KMS-11 (cell line): ENCODE measurements around the gene GCLC.

Source experiments
- H2AFZ ChIP-seq: fragments of 200-600 bp; sonication (generic); 2 replicates; pipeline ENCODE4 v1.6.1; 2016; ENCODE audit warnings: antibody characterized with exemption, mixed run types, low read depth
- H3K27ac ChIP-seq: fragments of 200-600 bp; sonication (generic); 2 replicates; pipeline ENCODE4 v1.6.1; 2016; ENCODE audit warnings: mild to moderate bottlenecking, mixed run types
- H3K27me3 ChIP-seq: fragments of 200-600 bp; sonication (generic); 2 replicates; pipeline ENCODE4 v1.6.1; 2017; ENCODE audit warnings: mild to moderate bottlenecking, low read depth, mixed run types, moderate library complexity; ENCODE audit not compliant: insufficient read depth
- H3K36me3 ChIP-seq: fragments of 200-600 bp; sonication (generic); 2 replicates; pipeline ENCODE4 v1.6.1; 2017; ENCODE audit warnings: mild to moderate bottlenecking, mixed run types; ENCODE audit not compliant: insufficient read depth
- H3K4me1 ChIP-seq: fragments of 200-600 bp; sonication (generic); 2 replicates; pipeline ENCODE4 v1.6.1; 2016; ENCODE audit warnings: mild to moderate bottlenecking, low read depth, mixed run types; ENCODE audit not compliant: poor library complexity, severe bottlenecking
- H3K4me2 ChIP-seq: fragments of 200-600 bp; sonication (generic); 2 replicates; pipeline ENCODE4 v1.7.0; 2016; ENCODE audit warnings: mild to moderate bottlenecking, mixed run types
- H3K4me3 ChIP-seq: fragments of 200-600 bp; sonication (generic); IDR thresholded peaks from 2 replicates; pipeline ENCODE4 v1.6.1; 2017; ENCODE audit warnings: low read depth, low read length, mixed read lengths; ENCODE audit not compliant: insufficient read depth
- H3K79me2 ChIP-seq: fragments of 200-600 bp; sonication (generic); 2 replicates; pipeline ENCODE4 v1.6.1; 2016; ENCODE audit warnings: low read depth, mixed run types; ENCODE audit not compliant: insufficient read depth
- H3K9ac ChIP-seq: fragments of 200-600 bp; sonication (generic); 2 replicates; pipeline ENCODE4 v1.6.1; 2016; ENCODE audit warnings: mild to moderate bottlenecking, mixed run types
- H4K20me1 ChIP-seq: fragments of 200-600 bp; sonication (generic); 2 replicates; pipeline ENCODE4 v1.6.1; 2016; ENCODE audit warnings: mild to moderate bottlenecking, mixed run types; ENCODE audit not compliant: insufficient read depth
- TF ChIP-seq, protein P1 (sequence below): fragments of 200-600 bp; sonication (generic); conservative IDR thresholded peaks from 2 replicates; pipeline ENCODE4 v1.6.1; 2017; ENCODE audit warnings: low read depth, mild to moderate bottlenecking, antibody characterized with exemption, low read length, moderate library complexity, mixed read lengths

The GCLC gene

DNA sequence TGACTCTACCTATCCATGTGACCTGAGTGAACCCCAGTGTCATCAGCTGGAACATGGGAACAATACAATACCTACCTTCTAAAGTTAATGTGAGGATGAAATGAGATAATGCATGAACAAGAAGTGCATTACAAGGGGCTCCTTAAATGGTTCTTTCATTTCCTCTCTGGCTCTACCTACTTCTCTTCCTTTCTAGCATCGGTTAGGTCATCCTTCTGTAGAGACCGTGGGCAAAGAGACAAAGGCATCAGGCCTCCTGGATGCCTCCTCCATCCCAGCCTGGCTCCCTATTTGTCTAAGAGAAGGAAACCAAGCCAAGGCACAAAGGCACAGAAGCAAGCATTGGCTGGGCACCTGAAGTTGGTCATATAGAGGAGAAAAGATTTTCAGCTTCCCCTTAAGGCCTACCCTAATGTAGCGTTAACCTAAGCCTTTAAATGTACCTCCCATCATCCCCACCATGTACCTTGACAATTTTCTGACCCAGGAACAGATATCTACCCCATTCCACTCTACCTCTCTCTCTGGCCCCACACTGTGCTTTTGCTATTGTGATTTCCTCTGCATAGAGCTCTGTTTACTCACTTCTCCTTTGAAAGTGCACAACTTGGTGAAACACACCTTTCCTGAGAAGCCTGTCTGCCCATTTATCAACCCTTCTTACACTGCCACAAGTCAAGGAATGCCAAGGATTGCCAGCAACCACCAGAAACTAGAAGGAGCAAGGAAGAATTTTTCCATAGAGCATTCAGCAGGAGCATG is 86.6 kb downstream of the GCLC start:
- no peak overlapping the region for H3K9ac ChIP-seq
- H3K36me3 ChIP-seq, result no peaks in the 10 kb centered on the region
- H4K20me1 ChIP-seq, result no peaks in the 10 kb centered on the region
- no peaks in the 10 kb centered on the region for H3K4me1 ChIP-seq
- no peaks in the 10 kb centered on the region for H3K79me2 ChIP-seq
- TF ChIP-seq, protein P1, sequence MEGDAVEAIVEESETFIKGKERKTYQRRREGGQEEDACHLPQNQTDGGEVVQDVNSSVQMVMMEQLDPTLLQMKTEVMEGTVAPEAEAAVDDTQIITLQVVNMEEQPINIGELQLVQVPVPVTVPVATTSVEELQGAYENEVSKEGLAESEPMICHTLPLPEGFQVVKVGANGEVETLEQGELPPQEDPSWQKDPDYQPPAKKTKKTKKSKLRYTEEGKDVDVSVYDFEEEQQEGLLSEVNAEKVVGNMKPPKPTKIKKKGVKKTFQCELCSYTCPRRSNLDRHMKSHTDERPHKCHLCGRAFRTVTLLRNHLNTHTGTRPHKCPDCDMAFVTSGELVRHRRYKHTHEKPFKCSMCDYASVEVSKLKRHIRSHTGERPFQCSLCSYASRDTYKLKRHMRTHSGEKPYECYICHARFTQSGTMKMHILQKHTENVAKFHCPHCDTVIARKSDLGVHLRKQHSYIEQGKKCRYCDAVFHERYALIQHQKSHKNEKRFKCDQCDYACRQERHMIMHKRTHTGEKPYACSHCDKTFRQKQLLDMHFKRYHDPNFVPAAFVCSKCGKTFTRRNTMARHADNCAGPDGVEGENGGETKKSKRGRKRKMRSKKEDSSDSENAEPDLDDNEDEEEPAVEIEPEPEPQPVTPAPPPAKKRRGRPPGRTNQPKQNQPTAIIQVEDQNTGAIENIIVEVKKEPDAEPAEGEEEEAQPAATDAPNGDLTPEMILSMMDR, result no peak
- H3K27me3 ChIP-seq, result no peaks in the 10 kb centered on the region
- no peak overlapping the region for H2AFZ ChIP-seq
- H3K4me2 ChIP-seq, result no peak overlapping the region
- no peak overlapping the region for H3K27ac ChIP-seq
- H3K4me3 ChIP-seq, result no peak overlapping the region

DNA sequence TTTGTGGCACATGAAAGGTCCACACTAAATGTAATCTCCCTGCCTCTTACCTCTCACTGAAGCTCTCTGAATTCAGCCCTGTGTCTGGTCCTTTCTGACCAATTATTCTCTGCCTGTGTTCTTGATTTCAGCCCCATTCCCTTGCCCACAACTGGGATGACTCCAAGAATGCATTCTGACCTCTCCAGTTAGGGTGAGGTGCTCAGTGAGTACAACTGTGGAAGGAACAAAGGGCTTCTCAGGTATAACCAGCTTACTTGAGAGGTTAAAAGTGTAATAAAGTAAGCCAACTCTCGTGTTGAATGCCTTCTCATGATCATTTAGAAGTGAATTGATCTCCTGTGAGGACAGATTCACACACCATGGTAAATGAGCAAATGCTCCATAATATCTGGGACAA is 88.1 kb downstream of the GCLC start:
- Histone ChIP-seq H3K79me2 (no peaks in the 10 kb centered on the region), H3K4me1 (no peaks in the 10 kb centered on the region), H2AFZ (no peak overlapping the region), H4K20me1 (no peaks in the 10 kb centered on the region), H3K27me3 (no peaks in the 10 kb centered on the region), H3K36me3 (no peaks in the 10 kb centered on the region), H3K9ac (no peak overlapping the region), H3K4me2 (no peak overlapping the region), H3K27ac (no peak overlapping the region), H3K4me3 (no peak overlapping the region)
- TF ChIP-seq, protein P1, result no peak

DNA sequence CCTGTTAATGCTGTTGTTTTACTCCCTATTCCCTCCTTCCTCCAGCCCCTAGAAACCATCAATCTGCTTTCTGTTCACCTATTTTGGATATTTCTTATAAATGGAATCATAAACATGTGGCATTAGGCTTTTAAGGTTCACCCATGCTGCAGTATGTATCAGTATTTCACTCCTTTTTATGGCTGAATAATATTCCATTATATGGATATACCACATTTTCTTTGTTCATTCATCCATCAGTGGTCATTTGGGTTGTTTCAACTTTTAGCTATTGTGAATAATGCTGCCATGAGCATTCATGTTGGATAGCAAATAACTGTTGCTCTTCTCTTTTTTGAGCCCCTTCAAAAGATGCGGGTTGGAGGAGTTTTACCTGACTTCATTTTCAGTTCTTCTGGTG is 89.2 kb downstream of the GCLC start:
- Histone ChIP-seq H2AFZ (no peak overlapping the region), H3K79me2 (no peaks in the 10 kb centered on the region), H3K4me2 (no peak overlapping the region), H3K36me3 (no peaks in the 10 kb centered on the region), H3K4me1 (no peaks in the 10 kb centered on the region), H3K27me3 (no peaks in the 10 kb centered on the region), H3K4me3 (no peak overlapping the region), H4K20me1 (no peaks in the 10 kb centered on the region), H3K9ac (no peak overlapping the region), H3K27ac (no peak overlapping the region)
- TF ChIP-seq, protein P1, result no peak

DNA sequence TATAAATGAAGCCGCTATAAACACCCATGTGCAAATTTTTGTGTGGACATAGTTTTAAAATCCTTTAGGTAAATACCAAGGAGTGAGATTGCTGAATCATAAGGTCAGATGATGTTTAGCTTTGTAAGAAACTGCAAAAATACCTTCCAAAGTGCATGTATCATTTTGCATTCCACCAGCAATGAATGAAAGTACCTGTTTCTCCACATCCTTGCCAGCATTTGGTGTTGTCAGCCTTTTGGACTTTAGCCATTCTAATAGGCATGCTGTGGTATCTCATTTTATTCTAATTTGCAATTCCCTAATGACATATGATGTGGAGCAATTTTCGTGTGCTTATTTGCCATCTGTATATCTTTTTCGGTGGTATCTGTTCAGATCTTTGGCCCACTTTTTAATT is 93.7 kb downstream of the GCLC start:
- Histone ChIP-seq H2AFZ (no peak overlapping the region), H3K4me2 (no peak overlapping the region), H3K27me3 (no peaks in the 10 kb centered on the region), H3K4me1 (no peaks in the 10 kb centered on the region), H3K36me3 (no peaks in the 10 kb centered on the region), H3K79me2 (no peaks in the 10 kb centered on the region), H4K20me1 (no peaks in the 10 kb centered on the region), H3K27ac (no peak overlapping the region), H3K4me3 (no peak overlapping the region), H3K9ac (no peak overlapping the region)
- TF ChIP-seq, protein P1, result no peak
